ENCODE data around the gene ITGB2. TPM values are rescaled to one million over a fixed set of nuclear protein-coding genes. Genes with fewer than 3 reads are reported as not detected.

The ITGB2 gene
- total and polyA plus RNA-seq, 5 donors = 11.9 to 46.5 (median 27.1) TPM

GRCh38 chr21:44948426-44949120 is 27.9 kb upstream of the ITGB2 start:
- peak in 2 of 3 donors; percentile 57 to 69 for DNase-seq
- no peak for ATAC-seq
- 82% methylated on average over 16 of the region's 16 CpGs for WGBS
- no peak overlapping the region for H3K4me3 ChIP-seq (ENCODE audit: low read length)
- no peaks in the 10 kb centered on the region for H3K27me3 ChIP-seq (ENCODE audit: control insufficient read depth, insufficient read depth)
- no peaks in the 10 kb centered on the region for H3K9me3 ChIP-seq (ENCODE audit: control insufficient read depth, low read length)
- no peak overlapping the region for H3K27ac ChIP-seq (ENCODE audit: low read length)
- H3K4me1 ChIP-seq (ENCODE audit: control insufficient read depth, insufficient read depth, low read length) = no peaks in the 10 kb centered on the region
- intact Hi-C loops (cut with DNase I) = loop anchor here (2.0 to 5.0 kb wide), 5 partner anchors 179 to 194 kb away; no protein-coding TSS in a partner anchor

GRCh38 chr21:44947930-44948331 is 27.2 kb upstream of the ITGB2 start:
- Histone ChIP-seq H3K27me3 (ENCODE audit: control insufficient read depth, insufficient read depth) (no peaks in the 10 kb centered on the region), H3K4me1 (ENCODE audit: control insufficient read depth, insufficient read depth, low read length) (no peaks in the 10 kb centered on the region), H3K4me3 (ENCODE audit: low read length) (no peak overlapping the region), H3K27ac (ENCODE audit: low read length) (no peak overlapping the region), H3K9me3 (ENCODE audit: control insufficient read depth, low read length) (no peaks in the 10 kb centered on the region)
- ATAC-seq (peak in 1 of 2 donors; percentile 4), DNase-seq (peak; percentile 69 to 89 (median 83))
- intact Hi-C loops (cut with DNase I) = loop anchor here (2.0 to 5.0 kb wide), 5 partner anchors 179 to 194 kb away; no protein-coding TSS in a partner anchor
- WGBS = 88% methylated on average over 33 of the region's 33 CpGs

- ATAC-seq (peak; percentile 4 to 9), DNase-seq (peak in 2 of 3 donors; percentile 66 to 73)
- Histone ChIP-seq H3K27ac (ENCODE audit: low read length) (peak overlapping the region; percentile 6), H3K27me3 (ENCODE audit: control insufficient read depth, insufficient read depth) (no peaks in the 10 kb centered on the region), H3K4me1 (ENCODE audit: control insufficient read depth, insufficient read depth, low read length) (no peaks in the 10 kb centered on the region), H3K9me3 (ENCODE audit: control insufficient read depth, low read length) (no peaks in the 10 kb centered on the region), H3K4me3 (ENCODE audit: low read length) (no peak overlapping the region)
- intact Hi-C loops (cut with DNase I) = loop anchor here in 2 of 4 donors (5.0 kb wide), 3 partner anchors 180 to 195 kb away; no protein-coding TSS in a partner anchor
- WGBS = 66% methylated on average over 22 of the region's 22 CpGs
These were observed 26.6 kb upstream of the ITGB2 start for GRCh38 chr21:44947111-44947929.

- 79% methylated on average over 25 of the region's 25 CpGs for WGBS
- Histone ChIP-seq H3K4me1 (ENCODE audit: control insufficient read depth, insufficient read depth, low read length) (no peaks in the 10 kb centered on the region), H3K27ac (ENCODE audit: low read length) (peak overlapping the region; percentile 6), H3K4me3 (ENCODE audit: low read length) (no peak overlapping the region), H3K9me3 (ENCODE audit: control insufficient read depth, low read length) (no peaks in the 10 kb centered on the region), H3K27me3 (ENCODE audit: control insufficient read depth, insufficient read depth) (no peaks in the 10 kb centered on the region)
- peak in 2 of 3 donors; percentile 34 to 54 for DNase-seq
- intact Hi-C loops (cut with DNase I) = loop anchor here in 2 of 4 donors (5.0 kb wide), 3 partner anchors 181 to 196 kb away; no protein-coding TSS in a partner anchor
- no peak for ATAC-seq
These were observed 25.7 kb upstream of the ITGB2 start for GRCh38 chr21:44946254-44947041.

GRCh38 chr21:44944596-44944995 is 23.9 kb upstream of the ITGB2 start:
- Histone ChIP-seq H3K4me1 (ENCODE audit: control insufficient read depth, insufficient read depth, low read length) (no peaks in the 10 kb centered on the region), H3K27me3 (ENCODE audit: control insufficient read depth, insufficient read depth) (no peaks in the 10 kb centered on the region), H3K27ac (ENCODE audit: low read length) (no peak overlapping the region), H3K9me3 (ENCODE audit: control insufficient read depth, low read length) (no peaks in the 10 kb centered on the region), H3K4me3 (ENCODE audit: low read length) (no peak overlapping the region)
- no peak for ATAC-seq
- intact Hi-C loops (cut with DNase I) = no loop called here
- 93% methylated on average over 10 of the region's 10 CpGs for WGBS
- peak in 1 of 3 donors; percentile 49 for DNase-seq

- intact Hi-C loops (cut with DNase I) = no loop called here
- H3K4me3 ChIP-seq (ENCODE audit: low read length) = no peak overlapping the region
- H3K27me3 ChIP-seq (ENCODE audit: control insufficient read depth, insufficient read depth) = no peaks in the 10 kb centered on the region
- WGBS = 87% methylated on average over 24 of the region's 24 CpGs
- ATAC-seq (no peak), DNase-seq (peak in 1 of 3 donors; percentile 47)
- H3K9me3 ChIP-seq (ENCODE audit: control insufficient read depth, low read length) = no peaks in the 10 kb centered on the region
- no peak overlapping the region for H3K27ac ChIP-seq (ENCODE audit: low read length)
- H3K4me1 ChIP-seq (ENCODE audit: control insufficient read depth, insufficient read depth, low read length) = no peaks in the 10 kb centered on the region
These were observed 23.2 kb upstream of the ITGB2 start for GRCh38 chr21:44943686-44944550.

- DNase-seq (no peak), ATAC-seq (no peak)
- 87% methylated on average over 15 of the region's 15 CpGs for WGBS
- H3K9me3 ChIP-seq (ENCODE audit: control insufficient read depth, low read length) = no peaks in the 10 kb centered on the region
- H3K27ac ChIP-seq (ENCODE audit: low read length) = no peak overlapping the region
- H3K4me1 ChIP-seq (ENCODE audit: control insufficient read depth, insufficient read depth, low read length) = no peaks in the 10 kb centered on the region
- intact Hi-C loops (cut with DNase I) = no loop called here
- H3K4me3 ChIP-seq (ENCODE audit: low read length) = no peak overlapping the region
- no peaks in the 10 kb centered on the region for H3K27me3 ChIP-seq (ENCODE audit: control insufficient read depth, insufficient read depth)
These were observed 22.4 kb upstream of the ITGB2 start for GRCh38 chr21:44943005-44943685.

- intact Hi-C loops (cut with DNase I) = no loop called here
- DNase-seq (no peak), ATAC-seq (no peak)
- WGBS = 86% methylated on average over 2 of the region's 2 CpGs
- no peak overlapping the region for H3K4me3 ChIP-seq (ENCODE audit: low read length)
- no peak overlapping the region for H3K27ac ChIP-seq (ENCODE audit: low read length)
- H3K4me1 ChIP-seq (ENCODE audit: control insufficient read depth, insufficient read depth, low read length) = no peaks in the 10 kb centered on the region
- no peaks in the 10 kb centered on the region for H3K27me3 ChIP-seq (ENCODE audit: control insufficient read depth, insufficient read depth)
- H3K9me3 ChIP-seq (ENCODE audit: control insufficient read depth, low read length) = no peaks in the 10 kb centered on the region
These were observed 21.9 kb upstream of the ITGB2 start for GRCh38 chr21:44942566-44942965.

GRCh38 chr21:44941567-44941966 is 20.9 kb upstream of the ITGB2 start:
- intact Hi-C loops (cut with DNase I) = no loop called here
- WGBS = 76% methylated on average over 8 of the region's 8 CpGs
- Histone ChIP-seq H3K4me3 (ENCODE audit: low read length) (no peak overlapping the region), H3K4me1 (ENCODE audit: control insufficient read depth, insufficient read depth, low read length) (no peaks in the 10 kb centered on the region), H3K9me3 (ENCODE audit: control insufficient read depth, low read length) (no peaks in the 10 kb centered on the region), H3K27ac (ENCODE audit: low read length) (no peak overlapping the region), H3K27me3 (ENCODE audit: control insufficient read depth, insufficient read depth) (no peaks in the 10 kb centered on the region)
- ATAC-seq = no peak
- peak in 2 of 3 donors; percentile 53 to 55 for DNase-seq
